T-helper 1 cell treated with Interleukin-12 subunit alpha and Interleukin-12 subunit beta and Interleukin-4 antibody, amounts not matched to agents 30 ng/mL and 1 ng/mL, for 36 hours (primary cell): ENCODE results near the gene FGF22. TPM values are rescaled to one million over a fixed set of nuclear protein-coding genes. Genes with fewer than 3 reads are reported as not detected.
"Not testable (repeated sequence)": the region's sequence is repeated elsewhere in the genome, so short reads cannot be mapped to it uniquely, and the experiment has no call there.

ENCODE experiments used
- intact Hi-C: fragments of 100-400 bp; cut with micrococcal nuclease; formaldehyde crosslinking; loops from one replicate; pipeline ENCODE4 v1.15.1; 2024
- total RNA-seq: library from RNA; stranded (reverse); gene quantifications from 2 replicates; pipeline ENCODE4 v1.2.3, GENCODE V29; 2022

FGF22 gene
- total RNA-seq, 1 donor from 2014 or later, result not detected

GRCh38 chr19:621191-621590, 18.5 kb upstream of the FGF22 start:
- intact Hi-C loops, result not testable (repeated sequence)

GRCh38 chr19:621819-622218, 17.9 kb upstream of the FGF22 start:
- intact Hi-C loops, result no loop called here

- intact Hi-C loops, result no loop called here
Observed at GRCh38 chr19:622666-623065, 17.0 kb upstream of the FGF22 start.

- intact Hi-C loops, result no loop called here
Observed at GRCh38 chr19:623175-623916, 16.3 kb upstream of the FGF22 start.

- intact Hi-C loops, result no loop called here
Observed at GRCh38 chr19:623974-624373, 15.7 kb upstream of the FGF22 start.

- intact Hi-C loops, result no loop called here
Observed at GRCh38 chr19:624433-625109, 15.1 kb upstream of the FGF22 start.

- intact Hi-C loops, result no loop called here
Observed at GRCh38 chr19:625257-625656, 14.4 kb upstream of the FGF22 start.

GRCh38 chr19:626566-626965, 13.1 kb upstream of the FGF22 start:
- intact Hi-C loops, result not testable (repeated sequence)

GRCh38 chr19:628168-628567, 11.5 kb upstream of the FGF22 start:
- intact Hi-C loops, result no loop called here

- intact Hi-C loops, result not testable (repeated sequence)
Observed at GRCh38 chr19:629515-629914, 10.2 kb upstream of the FGF22 start.

GRCh38 chr19:629961-630714, 9.5 kb upstream of the FGF22 start:
- intact Hi-C loops, result loop anchor here (5.0 kb wide), 1 partner anchor 98 kb away; the partner anchor contains the start of gene CDC34

GRCh38 chr19:632579-633067, 7.1 kb upstream of the FGF22 start:
- intact Hi-C loops, result loop anchor here (1.0 to 5.0 kb wide), 6 partner anchors 22 to 165 kb away; partner anchors contain the start of genes BSG, CDC34 and PTBP1

- intact Hi-C loops, result loop anchor here (1.0 to 5.0 kb wide), 6 partner anchors 23 to 164 kb away; partner anchors contain the start of genes BSG, CDC34 and PTBP1
Observed at GRCh38 chr19:633068-633785, 6.5 kb upstream of the FGF22 start, which contains the start of gene POLRMT. Gene POLRMT (minus strand): TSS chr19:633537. CDS start chr19:633512, 25 bp downstream.

- intact Hi-C loops, result loop anchor here (1.0 to 5.0 kb wide), 6 partner anchors 24 to 163 kb away; partner anchors contain the start of genes BSG, CDC34 and PTBP1
Observed at GRCh38 chr19:633786-634639, 5.7 kb upstream of the FGF22 start.

- intact Hi-C loops, result loop anchor here (5.0 kb wide), 1 partner anchor 103 kb away; the partner anchor contains the start of gene CDC34
Observed at GRCh38 chr19:634975-635652, 4.6 kb upstream of the FGF22 start.

- intact Hi-C loops, result loop anchor here (1.0 kb wide), 2 partner anchors 41 to 67 kb away; partner anchors contain the start of gene BSG
Observed at GRCh38 chr19:638906-639252, 800 bp upstream of the FGF22 start.

- intact Hi-C loops, result no loop called here
Observed at GRCh38 chr19:640161-640558, 481 bp downstream of the FGF22 start.

GRCh38 chr19:640606-641189, 1.0 kb downstream of the FGF22 start:
- intact Hi-C loops, result no loop called here

GRCh38 chr19:641702-642101, 2.0 kb downstream of the FGF22 start:
- intact Hi-C loops, result no loop called here
